GM21390 (cell line): Measurements from ENCODE around the gene CTR9.
A peak's percentile ranks its signal among the peaks of the same experiment; 100 is the strongest.

ENCODE experiments used
- ATAC-seq: cut with Tn5 transposase; IDR thresholded peaks from one replicate; pipeline ENCODE4 v1.9.1; 2021; ENCODE audit not compliant: unreplicated experiment

CTR9 gene

GRCh38 chr11:10742460-10743208 is 8.4 kb upstream of the CTR9 start:
- ATAC-seq, result no peak

DNA sequence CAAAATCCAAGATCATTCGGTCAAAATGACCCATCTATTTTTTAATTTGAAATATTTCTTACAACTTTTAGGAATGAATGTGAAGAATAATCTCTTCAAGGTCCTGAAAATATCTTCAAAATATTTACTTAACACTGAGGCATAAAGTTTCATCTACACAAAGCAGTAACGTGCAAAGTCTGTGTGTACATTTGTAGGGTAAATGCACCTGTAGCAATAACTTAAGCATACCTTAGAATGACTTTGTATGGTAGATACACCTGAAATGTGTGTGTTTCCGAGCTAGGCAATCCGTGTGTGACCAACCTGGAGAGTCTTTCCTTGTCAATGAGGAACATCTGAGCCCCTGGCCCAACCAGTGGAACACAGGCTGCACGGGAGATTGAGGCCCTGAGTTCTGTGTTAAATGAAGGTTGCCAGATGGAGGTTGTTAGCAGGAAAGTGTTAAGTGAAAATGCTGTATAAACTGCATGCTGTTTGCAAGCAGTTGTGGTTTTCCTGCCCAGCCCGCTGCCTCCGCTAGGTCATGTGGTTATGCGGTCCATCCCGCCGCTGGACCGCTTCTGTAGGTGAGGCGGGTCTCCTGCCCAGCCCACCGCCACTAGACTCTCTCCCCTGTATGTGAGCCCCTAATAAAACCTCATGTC is 7.6 kb upstream of the CTR9 start:
- no peak for ATAC-seq

- ATAC-seq, result no peak
Measured at GRCh38 chr11:10744206-10744605, 6.8 kb upstream of the CTR9 start.

DNA sequence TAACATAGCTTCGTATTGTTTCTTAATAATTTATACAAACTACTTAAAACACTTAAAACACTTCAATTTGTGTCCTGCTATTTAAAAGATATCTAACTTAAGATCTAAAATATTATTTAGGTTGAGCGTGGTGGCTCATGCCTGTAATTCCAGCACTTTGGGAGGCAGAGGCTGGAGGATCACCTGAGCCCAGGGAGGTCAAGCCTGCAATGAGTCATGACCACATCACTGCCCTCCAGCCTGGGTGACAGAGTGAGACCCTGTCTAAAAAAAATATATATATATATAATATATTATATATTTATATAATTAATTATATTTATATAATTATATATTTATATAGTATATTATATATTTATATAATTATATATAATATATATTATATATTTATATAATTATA is 4.2 kb upstream of the CTR9 start:
- no peak for ATAC-seq

GRCh38 chr11:10747733-10748132 is 3.3 kb upstream of the CTR9 start:
- no peak for ATAC-seq

DNA sequence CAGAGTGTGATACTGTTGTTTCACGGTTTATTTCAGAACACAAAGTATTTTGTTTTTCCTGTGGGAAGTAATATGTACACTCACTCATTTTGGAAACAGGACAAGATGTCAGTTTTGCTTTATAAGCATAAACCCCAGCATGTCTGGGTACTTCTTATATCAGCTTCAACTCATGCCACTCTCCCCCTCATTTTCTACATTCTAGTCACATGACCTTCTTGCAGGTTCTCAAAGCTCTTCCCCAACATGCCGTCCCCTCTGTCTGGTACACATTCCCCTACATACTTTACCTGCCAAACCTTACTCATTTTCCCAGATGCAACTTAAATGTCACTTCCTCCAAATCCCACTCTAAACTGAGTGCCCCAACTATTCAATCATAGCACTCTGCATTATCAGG is 1.6 kb upstream of the CTR9 start:
- ATAC-seq, result no peak

GRCh38 chr11:10751581-10751940 is 515 bp downstream of the CTR9 start:
- ATAC-seq, result peak; percentile 20

DNA sequence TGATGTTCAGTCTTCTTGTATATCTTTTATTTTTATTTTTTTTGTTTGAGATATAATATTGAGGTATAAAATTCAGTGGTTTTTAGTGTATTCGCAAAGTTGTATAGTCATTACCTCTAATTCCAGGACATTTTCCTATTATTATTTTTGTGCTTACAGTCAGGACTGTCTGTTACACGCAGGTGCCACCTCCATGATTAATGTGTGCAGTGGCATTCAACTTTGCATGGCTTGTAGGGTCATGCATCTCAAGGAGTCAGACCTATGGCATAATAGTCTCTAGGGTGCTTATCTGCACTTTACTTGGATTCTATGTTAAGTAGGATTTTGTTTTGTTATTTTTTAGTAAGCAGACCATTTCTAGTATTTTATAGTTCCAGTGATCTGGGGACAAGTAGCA is 1.0 kb downstream of the CTR9 start:
- no peak for ATAC-seq

GRCh38 chr11:10752486-10752885 is 1.4 kb downstream of the CTR9 start:
- ATAC-seq, result no peak

- no peak for ATAC-seq
Measured at GRCh38 chr11:10758957-10759356, 7.9 kb downstream of the CTR9 start.

- ATAC-seq, result no peak
Measured at GRCh38 chr11:10761085-10761698, 10.1 kb downstream of the CTR9 start.

- ATAC-seq, result peak; percentile 93
Measured at GRCh38 chr11:10762185-10762584, 11.1 kb downstream of the CTR9 start.

- no peak for ATAC-seq
Measured at GRCh38 chr11:10762913-10763421, 11.9 kb downstream of the CTR9 start.

DNA sequence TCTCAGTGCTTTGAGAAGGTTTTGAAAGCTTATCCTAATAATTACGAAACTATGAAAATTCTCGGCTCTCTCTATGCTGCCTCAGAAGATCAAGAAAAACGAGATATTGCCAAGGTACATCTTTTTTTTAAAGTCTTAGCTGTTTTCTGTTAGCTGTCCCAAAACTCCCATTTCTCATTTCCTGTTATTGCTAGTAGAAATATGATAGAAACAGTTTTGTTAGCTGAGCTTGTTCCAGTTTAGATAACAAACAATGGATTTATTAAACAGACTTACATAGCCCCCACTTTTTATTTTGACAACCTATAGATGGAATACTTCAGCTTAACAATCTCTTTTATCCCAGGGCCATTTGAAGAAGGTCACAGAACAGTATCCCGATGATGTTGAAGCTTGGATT is 12.7 kb downstream of the CTR9 start:
- no peak for ATAC-seq

DNA sequence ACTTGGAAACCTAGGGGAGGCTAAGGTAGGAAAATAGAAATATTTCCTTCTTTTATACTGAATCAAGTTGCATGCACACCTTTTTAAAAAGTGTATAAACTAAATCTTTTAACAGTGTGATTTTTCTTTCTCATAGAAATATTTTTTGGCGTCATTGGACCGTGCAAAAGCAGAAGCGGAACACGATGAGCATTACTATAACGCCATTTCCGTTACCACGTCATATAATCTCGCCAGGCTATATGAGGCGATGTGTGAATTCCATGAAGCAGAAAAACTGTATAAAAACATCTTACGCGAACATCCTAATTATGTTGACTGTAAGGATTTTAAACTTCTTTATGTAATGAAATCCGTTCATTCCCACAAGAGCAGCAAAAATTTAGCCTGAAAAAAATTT is 13.4 kb downstream of the CTR9 start:
- no peak for ATAC-seq

DNA sequence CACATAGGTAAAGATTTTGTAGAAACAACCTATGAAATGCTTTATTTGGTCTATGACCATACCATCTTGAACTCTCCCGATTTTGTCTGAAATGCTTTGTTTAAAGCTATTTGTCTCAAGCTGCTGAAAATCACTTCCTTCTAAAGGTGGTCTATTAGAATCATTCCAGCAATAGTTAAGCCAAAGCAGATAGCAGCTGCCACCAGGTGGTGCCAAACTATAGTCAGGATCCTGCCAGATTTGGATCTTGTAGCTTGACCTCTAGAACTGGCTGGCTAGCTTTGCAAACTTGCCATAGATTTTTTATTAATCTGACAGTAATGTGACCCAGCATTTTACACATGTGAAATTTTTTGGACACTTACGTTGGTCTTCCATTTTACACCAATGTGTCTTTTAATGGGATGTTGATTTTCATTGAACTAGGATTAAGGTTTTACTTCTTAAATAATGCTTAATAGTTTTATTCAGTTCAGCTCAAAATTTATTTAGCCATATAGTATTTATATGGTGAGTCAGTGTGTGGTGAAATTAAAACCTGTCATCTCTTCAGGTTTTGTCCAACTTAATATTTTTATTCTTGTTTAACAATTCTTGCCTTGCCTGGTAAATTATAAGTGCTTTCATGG is 19.7 kb downstream of the CTR9 start:
- ATAC-seq, result no peak

DNA sequence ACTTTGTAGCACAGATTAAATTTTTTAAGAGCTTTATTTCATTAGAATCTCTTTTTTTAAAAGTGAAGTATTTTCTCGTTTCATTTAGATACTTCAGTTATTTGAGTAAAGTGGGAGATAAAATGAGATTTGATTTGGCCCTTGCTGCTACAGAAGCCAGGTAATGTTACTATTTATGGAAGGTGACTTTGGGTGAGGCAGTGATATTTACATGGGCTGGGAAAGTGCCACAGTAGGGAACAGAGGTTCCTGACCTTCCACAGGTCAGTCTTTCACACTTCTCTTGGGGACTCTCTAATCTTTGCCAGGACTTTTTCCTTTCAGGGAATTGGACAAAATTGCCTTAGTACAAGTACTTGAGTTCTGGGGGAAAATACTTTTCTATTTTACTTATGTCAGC is 20.4 kb downstream of the CTR9 start:
- ATAC-seq, result no peak

DNA sequence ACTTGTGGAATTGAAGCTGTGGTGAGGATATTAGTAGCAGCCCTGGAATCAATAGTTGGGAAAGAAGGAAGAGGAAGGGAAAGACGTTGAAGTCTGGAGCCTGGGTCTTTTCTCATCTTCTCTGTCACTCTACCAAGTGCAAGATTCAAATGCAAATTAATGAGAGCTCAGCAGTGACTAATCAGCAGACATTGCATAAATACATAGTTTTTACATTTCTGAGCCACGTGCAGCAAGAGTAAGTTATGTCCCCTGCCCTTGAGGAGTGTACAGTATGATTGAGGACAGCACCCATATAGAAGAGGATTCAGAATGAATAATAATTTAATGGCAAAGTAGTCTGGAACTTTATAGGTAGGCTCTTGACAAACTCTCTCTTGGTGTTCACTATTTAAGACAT is 23.8 kb downstream of the CTR9 start:
- ATAC-seq, result no peak

DNA sequence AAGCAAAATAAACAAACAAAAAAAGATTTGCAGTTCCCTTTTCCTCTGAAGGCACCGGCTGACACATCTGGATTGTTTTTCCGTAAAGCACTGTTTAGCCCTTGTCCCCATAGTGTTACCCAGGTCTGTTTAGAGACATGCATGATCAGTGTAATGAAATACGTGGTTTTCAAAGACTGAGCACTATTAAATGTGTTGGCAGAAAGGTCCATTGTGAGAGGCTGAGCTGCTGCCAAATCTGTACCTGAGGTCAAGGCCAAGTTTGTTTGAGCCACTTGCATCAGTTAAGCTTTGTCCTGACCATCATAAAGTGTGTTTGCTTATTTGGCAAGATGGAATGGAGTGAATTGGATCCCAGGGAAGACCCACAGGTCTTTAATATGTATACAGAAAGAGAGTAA is 26.3 kb downstream of the CTR9 start:
- no peak for ATAC-seq

- ATAC-seq, result no peak
Measured at GRCh38 chr11:10777806-10778205, 26.8 kb downstream of the CTR9 start.

DNA sequence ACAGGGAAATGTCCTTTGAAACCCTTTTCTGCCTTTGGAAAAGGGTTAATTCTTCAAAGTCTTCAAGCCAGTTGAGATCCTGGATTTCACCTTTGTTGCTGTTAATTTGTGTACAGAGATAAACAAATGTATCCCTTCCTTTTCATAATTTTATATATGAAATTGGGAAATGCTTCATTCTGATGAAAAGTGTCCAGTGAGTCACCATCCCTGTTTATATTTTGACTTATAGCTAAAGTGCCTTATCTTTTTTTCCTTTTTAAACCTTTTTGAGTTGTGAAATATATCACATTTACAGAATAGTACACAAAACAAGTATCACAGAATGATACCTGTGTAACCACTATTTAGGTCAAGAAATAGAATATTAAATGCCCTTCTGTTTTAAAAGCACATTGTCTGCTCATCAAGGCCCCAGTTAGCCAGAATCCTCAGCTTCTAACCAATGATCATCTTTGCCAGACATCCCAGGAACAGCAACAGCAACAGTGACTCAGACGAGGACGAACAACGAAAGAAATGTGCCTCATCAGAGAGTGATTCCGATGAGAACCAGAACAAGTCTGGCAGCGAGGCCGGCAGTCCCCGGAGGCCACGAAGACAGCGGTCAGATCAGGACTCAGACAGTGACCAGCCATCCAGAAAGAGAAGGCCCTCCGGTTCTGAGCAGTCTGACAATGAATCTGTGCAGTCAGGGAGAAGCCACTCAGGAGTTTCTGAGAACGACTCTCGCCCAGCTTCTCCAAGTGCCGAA is 27.3 kb downstream of the CTR9 start:
- ATAC-seq, result no peak
